ENCODE results near the gene MFSD12.

DNA sequence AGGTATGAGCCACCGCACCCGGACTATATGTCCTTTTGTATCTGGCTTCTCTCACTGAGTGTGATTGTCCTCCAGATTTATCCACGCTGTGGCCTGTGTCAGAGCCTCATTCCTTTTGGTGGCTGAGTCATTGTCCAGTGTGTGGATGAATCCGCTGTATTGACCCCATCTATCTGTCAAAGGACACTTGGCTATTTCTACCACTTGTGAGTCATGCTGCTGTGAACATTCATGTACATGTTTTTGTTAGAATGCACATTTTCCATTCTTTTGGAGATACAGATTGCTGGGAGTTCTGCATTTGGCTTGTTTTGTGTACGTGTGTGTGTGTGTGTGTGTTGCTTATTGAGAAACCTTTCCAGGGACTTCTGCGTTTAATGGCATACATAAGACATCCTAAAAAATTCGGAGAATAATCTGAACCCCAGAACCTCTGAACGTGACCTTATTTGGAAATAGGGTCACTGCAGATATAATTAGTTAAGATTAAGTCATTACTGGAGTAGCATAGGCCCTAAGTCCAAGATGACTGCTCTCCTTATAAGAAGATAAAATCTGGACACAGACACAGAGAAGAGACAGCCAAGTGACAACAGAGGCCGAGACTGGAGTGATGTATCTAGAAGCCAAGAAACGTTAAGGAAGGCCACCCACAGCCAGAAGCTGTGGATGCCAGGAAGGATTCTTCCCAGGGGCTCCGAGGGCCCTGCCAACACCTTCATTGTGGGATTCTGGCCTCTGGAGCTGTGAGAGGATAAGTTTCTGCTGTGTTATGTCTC is 23.0 kb upstream of the MFSD12 start:
- TF ChIP-seq, protein P1, sequence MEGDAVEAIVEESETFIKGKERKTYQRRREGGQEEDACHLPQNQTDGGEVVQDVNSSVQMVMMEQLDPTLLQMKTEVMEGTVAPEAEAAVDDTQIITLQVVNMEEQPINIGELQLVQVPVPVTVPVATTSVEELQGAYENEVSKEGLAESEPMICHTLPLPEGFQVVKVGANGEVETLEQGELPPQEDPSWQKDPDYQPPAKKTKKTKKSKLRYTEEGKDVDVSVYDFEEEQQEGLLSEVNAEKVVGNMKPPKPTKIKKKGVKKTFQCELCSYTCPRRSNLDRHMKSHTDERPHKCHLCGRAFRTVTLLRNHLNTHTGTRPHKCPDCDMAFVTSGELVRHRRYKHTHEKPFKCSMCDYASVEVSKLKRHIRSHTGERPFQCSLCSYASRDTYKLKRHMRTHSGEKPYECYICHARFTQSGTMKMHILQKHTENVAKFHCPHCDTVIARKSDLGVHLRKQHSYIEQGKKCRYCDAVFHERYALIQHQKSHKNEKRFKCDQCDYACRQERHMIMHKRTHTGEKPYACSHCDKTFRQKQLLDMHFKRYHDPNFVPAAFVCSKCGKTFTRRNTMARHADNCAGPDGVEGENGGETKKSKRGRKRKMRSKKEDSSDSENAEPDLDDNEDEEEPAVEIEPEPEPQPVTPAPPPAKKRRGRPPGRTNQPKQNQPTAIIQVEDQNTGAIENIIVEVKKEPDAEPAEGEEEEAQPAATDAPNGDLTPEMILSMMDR (IDR thresholded peaks at IDR 0.05; ENCODE audit: low read length): no peak
- no peak for TF ChIP-seq EZH2phosphoT487 (IDR thresholded peaks at IDR 0.05; ENCODE audit: low read length)

All from MM.1S (cell line).